Glomerular visceral epithelial cell (primary cell): ENCODE measurements around the gene IYD.
A peak's percentile ranks its signal among the peaks of the same experiment; 100 is the strongest.
"Not testable (repeated sequence)": the region's sequence is repeated elsewhere in the genome, so short reads cannot be mapped to it uniquely, and the experiment has no call there.

Source experiments
- DNase-seq: peaks from one replicate; pipeline ENCODE4 v3.0.0-alpha.2; 2016; ENCODE audit errors: extremely low spot score

IYD gene

DNA sequence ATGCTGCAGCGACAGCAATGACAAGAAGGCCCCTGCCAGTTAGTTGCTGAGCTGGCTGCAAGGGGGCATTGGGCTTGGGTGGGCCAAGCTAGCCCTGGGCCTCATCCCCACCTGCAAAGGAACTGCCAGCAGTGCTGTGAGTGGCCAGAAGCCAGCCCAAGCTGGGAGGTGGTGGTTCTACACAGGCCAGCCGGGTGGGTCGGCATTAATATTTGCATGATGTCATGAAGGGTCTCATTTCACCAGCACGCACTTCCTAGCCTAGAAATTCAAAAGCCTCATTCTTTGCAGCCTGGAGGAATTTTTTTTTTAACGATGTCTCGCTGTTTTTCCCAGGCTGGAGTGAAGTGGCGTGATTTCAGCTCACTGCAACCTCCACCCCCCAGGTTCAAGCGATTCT is 62.0 kb downstream of the IYD start:
- DNase-seq, result no peak

DNA sequence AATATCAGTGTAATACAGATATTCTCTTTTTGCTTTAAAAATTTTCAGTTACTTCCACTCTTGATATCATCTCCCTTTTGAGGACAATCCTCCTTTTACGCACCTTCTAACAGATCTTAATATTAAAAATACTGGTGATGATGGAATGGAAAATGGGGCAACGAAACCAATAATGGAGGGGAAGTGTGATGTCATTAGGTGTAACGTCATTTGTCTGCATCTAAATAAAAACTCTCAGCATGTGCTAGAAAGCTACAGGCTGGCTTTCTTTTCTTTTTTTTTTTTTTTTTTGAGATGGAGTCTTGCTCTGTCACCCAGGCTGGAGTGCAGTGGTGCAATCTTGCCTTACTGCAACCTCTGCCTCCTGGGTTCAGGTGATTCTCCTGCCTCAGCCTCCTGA is 66.5 kb downstream of the IYD start:
- DNase-seq, result no peak

DNA sequence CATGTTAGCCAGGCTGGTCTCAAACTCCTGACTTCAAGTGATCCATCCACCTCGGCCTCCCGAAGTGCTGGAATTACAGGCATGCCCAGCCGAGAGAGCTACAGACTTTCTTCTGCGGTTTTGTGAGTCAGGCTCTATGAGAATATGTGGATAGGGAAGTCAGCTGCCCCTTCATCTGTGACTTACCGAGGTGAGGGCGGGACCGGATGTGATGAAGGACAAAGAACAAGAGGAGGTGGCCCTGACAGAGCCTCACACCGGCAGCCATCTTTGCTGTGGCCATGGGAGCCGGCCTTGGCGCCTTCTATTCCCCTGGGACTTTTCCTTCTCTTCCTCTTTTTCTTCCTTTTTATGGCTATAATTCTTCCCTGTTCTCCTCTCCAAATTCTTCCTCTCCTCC is 67.0 kb downstream of the IYD start:
- peak; percentile 53 for DNase-seq

DNA sequence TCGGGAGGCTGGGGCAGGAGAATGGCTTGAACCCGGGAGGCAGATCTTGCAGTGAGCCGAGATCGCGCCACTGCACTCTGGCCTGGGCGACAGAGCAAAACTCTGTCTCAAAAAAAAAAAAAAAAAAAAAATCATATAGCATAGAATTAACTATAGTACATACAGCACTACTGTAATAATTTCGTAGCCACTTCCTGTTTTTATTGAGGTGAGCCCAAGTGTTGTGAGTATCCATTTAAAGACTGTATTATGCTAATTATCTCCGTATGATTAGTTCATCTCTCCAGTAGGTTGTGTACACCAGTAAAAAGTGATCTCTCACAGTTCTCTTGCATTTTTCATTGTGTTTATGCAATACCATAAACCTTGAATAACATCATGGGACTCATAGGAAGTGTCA is 70.6 kb downstream of the IYD start:
- no peak for DNase-seq

DNA sequence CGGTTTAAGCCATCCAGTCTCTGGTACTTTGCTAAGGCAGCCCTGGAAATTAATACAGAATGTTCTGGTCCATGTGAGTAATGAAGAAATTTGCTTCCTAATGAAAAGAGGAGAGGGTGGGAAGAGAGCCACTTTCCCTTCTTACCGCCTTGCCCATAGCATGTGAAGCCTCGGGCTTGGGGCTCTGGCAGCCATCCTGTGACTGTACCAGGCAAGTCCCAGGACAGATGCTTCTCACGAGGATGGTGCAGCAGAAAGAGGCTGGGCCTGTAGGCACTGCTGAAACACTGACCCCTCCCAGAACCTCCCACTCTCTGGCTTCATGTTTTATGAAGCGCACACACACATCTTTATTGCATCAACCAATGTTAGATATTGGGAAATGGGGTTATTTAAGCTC is 74.8 kb downstream of the IYD start:
- DNase-seq, result no peak

DNA sequence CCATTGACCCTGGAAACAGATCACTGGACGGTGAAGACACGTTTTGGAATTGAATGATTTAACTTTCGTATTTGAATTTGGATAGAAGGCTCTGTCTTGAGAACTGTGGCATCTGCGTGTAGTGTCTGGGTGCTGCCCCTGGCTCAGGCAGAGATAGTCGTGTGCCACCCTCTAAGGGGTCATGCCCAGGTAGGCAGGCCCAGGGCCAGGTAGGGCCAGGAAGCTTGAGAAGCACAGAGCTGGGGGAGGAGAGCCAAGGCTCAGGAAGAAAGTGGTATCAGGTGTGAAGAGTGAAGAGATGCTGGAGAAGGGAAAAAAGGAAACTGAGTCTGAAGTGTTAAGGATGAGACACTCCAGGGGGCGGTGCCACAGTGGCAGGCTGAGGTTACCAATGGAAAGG is 75.5 kb downstream of the IYD start:
- DNase-seq, result no peak

DNA sequence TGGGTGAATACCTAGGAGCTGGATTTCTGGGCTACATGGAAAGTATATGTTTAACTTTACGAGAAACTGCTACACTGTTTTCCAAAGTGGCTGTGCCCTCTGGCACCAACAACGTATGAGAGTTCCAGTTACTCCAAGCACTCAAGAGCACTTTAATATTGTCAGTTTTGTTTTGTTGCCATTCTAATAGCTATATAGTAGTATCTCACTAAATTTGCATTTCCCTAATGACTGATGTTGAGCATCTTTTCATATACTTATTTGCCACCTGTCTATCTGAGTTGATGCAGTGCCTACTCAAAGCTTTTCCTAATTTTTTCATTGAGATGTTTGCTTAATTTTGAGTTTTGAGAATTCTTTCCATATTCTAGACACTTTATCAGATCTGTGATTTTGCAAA is 76.7 kb downstream of the IYD start:
- DNase-seq, result no peak

DNA sequence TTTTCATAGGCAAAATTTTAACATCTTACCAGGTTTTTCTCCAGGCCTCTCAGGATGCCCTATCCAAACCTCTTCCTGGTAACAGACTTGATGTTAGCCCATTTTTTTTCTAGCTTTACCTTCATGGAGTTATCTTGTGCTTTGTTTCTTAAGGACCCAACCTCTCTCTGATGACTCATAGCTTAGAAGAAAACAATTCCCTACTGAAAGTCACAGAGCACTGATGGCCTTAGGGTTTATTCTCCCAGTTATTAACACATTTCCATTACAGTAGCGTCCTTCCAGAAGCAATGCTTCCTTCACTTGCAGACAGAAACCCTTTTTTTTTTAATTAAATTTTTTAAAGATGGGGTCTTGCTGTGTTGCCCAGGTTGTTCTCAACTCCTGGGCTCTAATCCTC is 79.4 kb downstream of the IYD start:
- no peak for DNase-seq

DNA sequence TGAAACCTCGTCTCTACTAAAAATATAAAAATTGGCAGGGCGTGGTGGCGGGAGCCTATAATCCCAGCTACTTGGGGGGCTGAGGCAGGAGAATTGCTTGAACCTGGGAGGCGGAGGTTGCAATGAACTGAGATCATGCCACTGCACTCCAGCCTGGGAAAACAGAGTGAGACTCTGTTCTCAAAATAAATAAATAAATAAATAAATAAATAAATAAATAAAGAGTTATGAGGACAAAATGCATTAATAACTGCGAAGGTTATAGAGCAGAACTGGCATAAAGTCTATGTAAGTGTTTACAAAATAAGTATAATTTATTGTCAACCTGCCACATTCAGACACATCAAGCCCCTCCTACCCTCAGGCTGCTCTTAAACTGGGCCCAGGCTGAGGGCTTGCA is 80.2 kb downstream of the IYD start:
- DNase-seq, result not testable (repeated sequence)

DNA sequence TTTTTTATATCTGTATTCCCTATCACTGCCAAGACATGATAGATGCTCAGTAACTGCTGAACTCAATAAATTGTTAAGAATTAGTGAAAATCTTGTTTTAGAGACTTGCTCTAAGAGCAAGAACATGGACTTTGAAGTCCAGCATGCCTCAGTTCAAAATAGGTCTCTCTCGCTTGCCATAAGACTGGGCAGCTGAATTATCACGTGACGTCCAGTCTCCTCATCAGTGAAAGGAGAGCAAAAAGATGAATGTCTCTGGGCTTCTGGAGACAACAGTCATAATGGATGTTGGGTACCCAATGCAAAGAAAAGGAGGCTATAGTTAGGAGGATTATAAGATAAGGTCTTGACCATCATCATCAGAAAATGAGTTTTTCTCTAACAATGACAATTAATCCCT is 82.1 kb downstream of the IYD start:
- no peak for DNase-seq

DNA sequence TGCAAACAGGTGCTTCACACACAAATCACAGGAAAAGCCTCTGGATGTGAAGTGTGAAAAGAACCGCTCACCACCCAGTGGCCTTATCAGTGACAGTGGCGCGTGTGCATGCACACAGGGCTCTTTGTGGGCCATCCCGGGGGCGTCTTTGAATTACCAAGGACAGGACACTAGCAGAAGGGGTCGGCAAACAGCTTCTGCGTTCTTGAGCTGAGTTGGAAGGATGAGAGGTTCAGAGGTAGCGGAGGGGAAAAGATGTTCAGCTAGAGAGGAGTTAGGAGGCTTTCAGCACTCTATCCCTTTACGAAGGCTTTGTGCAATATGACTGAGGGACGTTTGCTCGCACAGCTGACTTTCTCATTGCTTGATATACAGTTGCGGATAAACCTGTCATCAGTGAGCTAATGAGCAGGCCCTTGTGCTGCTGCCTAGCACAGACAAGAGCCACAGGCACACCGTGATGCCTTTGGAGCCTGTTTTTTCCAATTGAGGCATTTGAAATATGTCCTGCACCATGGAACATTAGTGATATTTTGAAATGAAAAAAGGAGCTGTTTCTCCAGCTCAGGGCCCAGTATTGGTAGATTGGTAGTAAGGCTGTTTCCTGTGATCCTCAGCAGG is 83.1 kb downstream of the IYD start:
- DNase-seq, result no peak

DNA sequence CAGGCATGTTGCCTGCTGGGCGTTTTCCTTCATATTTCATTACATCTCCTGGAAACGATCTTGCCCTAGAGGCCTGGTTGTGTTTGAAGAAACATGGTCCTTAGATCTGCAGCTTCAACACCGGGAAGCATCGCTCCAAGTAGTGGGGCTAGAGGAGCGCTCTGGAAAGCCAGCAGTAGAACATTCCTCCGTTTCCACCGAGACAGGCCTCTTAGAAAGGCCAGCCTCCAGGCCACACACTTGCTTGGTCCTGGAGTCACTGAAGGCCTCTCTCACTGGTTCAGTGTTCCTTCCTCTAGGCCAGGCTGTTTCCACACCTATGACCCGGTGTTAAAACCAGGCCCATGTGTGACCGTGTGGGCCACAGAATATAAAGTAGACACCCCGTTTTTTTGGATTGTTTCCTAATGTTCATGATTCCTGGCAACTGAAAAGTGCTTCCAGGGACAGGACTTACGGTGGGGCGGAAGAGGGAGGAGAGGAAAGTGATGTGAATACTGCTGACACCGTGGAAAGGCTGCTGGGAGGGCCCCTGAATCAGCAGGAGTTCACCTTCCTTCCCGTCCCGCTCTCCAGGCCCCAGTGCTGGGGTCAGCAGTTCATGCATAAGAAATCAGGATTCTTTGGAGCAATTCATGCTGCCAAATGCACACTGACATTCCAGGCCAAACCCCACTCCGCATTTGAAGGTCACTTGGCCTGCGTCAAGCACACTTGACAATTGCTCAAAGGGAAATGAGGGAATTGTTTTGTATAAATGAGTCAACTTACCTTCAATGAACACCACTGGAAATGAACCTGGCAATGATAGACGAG is 83.8 kb downstream of the IYD start:
- no peak for DNase-seq

DNA sequence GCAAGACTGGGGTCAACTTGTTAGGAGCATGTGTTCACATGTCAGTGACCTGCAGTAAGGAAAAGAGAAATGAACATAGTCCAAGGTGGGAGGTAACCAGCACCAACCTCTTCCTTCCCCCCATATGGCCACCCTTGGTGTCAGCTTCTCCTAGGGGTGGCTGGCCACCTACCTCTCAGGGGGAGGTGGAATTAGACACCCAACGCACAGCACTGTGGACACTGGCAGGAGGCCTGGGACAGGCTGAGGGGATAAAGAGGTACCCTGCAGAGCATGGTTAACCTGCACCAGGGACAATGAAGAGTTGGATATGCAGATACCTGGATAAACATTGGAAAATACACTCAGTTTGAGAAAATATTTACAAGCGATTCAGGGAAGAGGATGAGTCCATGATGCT is 84.5 kb downstream of the IYD start:
- DNase-seq, result no peak
